NCI-H774 (cell line): Measurements from ENCODE around the gene RAB3IL1.

Source experiments
- DNase-seq: peaks from one replicate; lab custom pipeline; 2025; lab: John Stamatoyannopoulos, UW

Gene RAB3IL1

GRCh38 chr11:61905067-61905696 lies 12.2 kb downstream of the RAB3IL1 start:
- DNase-seq = no peak

- DNase-seq = no peak
These were observed 12.8 kb downstream of the RAB3IL1 start for GRCh38 chr11:61904539-61905048.

GRCh38 chr11:61903845-61904244 lies 13.5 kb downstream of the RAB3IL1 start:
- DNase-seq = no peak

- no peak for DNase-seq
These were observed 15.1 kb downstream of the RAB3IL1 start for GRCh38 chr11:61902313-61902712.

- DNase-seq = no peak
These were observed 16.0 kb downstream of the RAB3IL1 start for GRCh38 chr11:61901397-61901796.

- DNase-seq = no peak
These were observed 17.1 kb downstream of the RAB3IL1 start for GRCh38 chr11:61900251-61900650.

DNA sequence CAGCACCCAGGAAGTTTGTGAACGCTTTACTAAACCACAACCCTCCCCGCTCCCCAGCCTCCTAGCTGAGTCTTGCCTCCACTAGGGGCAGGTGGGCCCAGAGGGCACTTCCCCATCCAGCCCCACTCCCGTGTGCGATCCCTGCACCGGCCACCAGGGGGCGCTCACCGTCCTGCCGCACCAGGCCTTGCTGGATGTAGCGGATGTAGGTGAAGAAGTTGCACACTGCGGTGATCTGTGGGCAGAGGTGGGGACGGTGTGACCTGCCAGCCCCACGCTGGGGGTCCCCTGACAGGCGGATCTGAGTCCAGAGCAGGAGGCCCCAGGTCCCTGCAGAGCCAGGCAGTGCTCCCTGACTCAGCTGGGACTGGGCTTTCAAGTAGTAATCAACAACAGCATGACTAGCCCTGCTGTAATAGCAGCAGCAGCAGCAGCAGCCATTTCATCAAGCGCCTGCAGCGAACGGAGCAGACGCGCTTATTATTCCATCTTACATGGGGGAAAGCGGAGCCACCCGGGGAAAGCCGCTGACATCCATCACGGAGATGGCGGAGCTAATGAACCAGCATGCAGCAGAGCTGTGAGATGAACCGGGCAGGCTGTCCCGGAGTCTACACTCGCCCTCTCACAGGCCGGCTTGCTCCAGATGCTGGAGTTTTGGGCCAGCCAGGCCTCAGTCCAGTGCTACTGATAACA lies 18.1 kb downstream of the RAB3IL1 start:
- DNase-seq = peak; percentile 61

GRCh38 chr11:61898247-61898582 lies 19.2 kb downstream of the RAB3IL1 start:
- DNase-seq = no peak

DNA sequence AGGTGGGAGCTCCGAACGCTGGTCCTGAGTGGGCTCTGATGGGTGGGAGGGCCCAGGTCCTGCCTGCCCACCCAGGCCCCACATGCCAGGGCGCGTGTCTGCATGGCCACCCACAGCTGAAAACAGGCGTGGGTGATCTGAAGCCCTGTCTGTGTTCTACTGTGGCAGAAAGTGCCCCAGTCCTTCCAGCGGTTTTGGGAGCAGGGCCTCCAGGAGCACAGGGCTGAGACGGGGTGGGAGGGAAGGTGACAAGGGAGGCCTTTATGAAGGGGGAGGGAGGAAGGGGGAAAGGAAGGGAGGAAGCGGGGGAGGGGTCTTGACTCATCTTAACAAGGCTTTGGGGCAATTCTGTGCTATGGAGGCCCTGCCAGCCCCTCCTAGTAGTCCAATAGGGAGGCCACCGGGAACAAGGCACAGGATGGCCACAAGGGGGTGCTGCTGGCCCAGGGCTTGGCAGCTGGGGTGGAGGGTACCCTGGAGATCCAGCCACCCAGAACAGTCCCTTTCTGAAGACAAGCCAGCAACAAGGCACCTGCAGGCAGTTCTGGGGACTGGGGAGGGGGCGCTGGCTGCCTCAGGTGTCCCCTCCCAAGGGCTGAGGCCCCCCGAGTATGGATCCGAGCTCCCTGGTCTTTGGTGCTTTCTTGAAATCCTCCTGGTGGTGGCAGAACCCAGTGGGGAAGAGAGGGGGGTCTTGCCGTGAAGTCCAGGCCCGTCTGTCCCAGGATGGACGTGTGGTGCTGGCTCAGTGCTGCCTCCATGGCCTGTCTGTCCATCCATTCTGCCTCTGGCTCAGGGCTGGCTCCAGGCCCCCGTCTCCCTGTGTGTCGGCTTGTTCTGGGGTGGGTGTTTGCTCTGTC lies 19.7 kb downstream of the RAB3IL1 start:
- peak; percentile 16 for DNase-seq

GRCh38 chr11:61896665-61897386 lies 20.5 kb downstream of the RAB3IL1 start:
- no peak for DNase-seq

DNA sequence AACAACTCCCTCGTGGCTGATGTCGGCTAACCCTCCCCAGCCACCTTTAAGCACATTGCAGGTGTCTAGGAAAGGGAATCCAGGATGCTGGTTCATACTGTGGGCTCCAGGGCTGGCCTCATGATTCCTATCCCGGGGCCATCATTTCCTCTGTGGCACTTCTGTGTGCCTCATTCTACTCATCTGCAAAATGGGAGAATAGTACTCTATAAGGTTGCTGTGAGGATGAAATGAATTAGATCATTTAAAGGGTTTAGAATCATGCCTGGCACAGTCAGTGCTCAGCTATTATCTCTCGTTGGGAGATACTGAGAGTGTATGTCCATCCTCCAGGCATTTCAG lies 21.7 kb downstream of the RAB3IL1 start:
- no peak for DNase-seq

GRCh38 chr11:61895046-61895717 lies 22.2 kb downstream of the RAB3IL1 start:
- no peak for DNase-seq

GRCh38 chr11:61893981-61894380 lies 23.4 kb downstream of the RAB3IL1 start:
- DNase-seq = no peak

DNA sequence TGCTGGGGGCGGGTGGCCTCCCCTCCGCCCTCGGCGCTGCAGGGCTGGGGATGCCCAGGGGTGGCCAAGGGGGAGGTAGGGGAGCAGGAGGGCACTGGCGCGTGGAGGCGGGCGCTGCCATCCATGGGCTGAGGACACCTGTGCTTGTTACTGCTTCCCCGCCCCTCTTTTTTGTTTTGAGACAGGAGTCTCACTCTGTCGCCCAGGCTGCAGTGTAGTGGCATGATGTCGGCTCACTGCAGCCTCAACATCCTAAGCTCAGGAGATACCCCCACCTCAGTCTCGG lies 25.3 kb downstream of the RAB3IL1 start:
- peak; percentile 68 for DNase-seq

GRCh38 chr11:61891331-61892084 lies 25.9 kb downstream of the RAB3IL1 start, which contains the start of gene FADS3:
FADS3 (minus strand) TSS chr11:61891545; CDS start chr11:61891381, 164 bp downstream.
- DNase-seq = peak; percentile 95

- DNase-seq = no peak
These were observed 26.6 kb downstream of the RAB3IL1 start for GRCh38 chr11:61890529-61891330.

DNA sequence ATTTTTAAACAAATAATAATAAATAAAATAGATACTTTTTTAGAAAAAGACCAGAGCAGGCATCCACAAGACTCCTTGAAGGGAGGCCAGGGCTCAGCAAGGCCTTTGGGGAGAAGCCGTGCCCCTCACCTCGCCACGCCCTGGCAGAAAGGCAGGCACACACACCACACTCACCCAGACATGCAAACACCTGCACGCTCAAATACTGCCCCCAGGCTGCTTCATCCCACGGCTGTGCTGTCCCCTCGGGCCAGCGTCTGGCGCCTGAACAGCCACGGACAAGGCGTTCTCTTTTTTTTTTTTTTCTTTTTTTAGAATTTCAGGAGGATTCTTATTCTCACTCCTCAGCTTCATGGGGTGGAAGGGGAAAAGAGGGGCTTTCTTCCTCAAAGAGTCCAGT lies 27.5 kb downstream of the RAB3IL1 start:
- no peak for DNase-seq

DNA sequence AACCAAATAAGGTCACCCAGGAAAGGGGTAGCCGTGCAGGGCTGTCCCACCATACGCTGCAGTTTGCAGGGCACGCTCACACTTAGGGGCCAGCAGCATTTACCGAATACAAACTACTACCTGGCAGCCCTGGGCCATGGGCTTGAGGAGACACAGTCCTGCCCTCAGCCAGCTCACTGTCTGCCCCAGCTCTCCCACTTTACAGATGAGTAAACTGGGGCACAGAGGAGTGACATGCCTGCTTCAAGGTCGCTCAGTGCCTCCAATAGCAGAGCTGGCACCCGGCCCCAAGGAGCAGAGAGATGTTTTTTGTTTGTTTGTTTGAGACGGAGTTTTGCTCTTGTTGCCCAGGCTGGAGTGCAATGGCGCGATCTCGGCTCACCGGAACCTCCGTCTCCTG lies 28.8 kb downstream of the RAB3IL1 start:
- no peak for DNase-seq

GRCh38 chr11:61887839-61888494 lies 29.4 kb downstream of the RAB3IL1 start:
- DNase-seq = no peak

DNA sequence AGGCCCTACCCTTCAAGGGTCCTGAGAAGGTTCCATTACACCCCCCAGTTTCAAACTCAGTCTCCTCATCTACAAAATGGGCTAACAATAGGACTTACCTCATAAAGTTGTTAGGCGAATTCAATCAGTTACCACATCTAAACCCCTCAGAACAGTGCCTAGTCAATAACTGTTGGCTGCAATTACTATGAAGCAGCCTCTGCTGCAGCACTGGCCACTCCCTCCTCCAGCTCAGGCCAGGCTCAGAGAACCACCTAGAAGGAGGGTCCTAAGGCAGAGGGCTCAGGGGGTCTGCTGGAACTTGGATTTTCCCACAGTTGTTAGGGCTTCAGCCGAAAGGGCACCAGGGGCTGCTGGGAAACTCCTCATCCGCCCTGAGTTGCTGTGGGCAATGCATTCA lies 30.7 kb downstream of the RAB3IL1 start:
- no peak for DNase-seq
